ENCODE measurements around the gene ANKDD1B. TPM values are rescaled to one million over a fixed set of nuclear protein-coding genes. Genes with fewer than 3 reads are reported as not detected.
A peak's percentile ranks its signal among the peaks of the same experiment; 100 is the strongest.

ANKDD1B gene
- polyA plus RNA-seq, 1 of the 3 experiments (the other 2 are of a cell fraction): 0.12 TPM

GRCh38 chr5:75639535-75640311, 28.5 kb downstream of the ANKDD1B start:
- WGBS (ENCODE audit: low lambda C conversion rate): 36% methylated on average over 3 of the region's 3 CpGs
- no peaks in the 10 kb centered on the region for H3K4me1 ChIP-seq (ENCODE audit: control insufficient read depth in 1 of 2, insufficient read depth in 2 of 2, low read depth in 1 of 2, low read length in 1 of 2)
- CTCF ChIA-PET: interaction anchor here (0.6 to 1.5 kb wide), 3 partner anchors 10 to 18 kb away, joined by 3 to 4 read pairs (median 4); no protein-coding TSS in a partner anchor
- peak overlapping the region in 1 of 2 experiments; percentile 57; a peak in 2 of 4 replicates for H3K27ac ChIP-seq (ENCODE audit: low read depth in 2 of 2, low read length in 1 of 2)
- H3K9me3 ChIP-seq: no peaks in the 10 kb centered on the region
- H3K27me3 ChIP-seq (ENCODE audit: insufficient read depth): no peaks in the 10 kb centered on the region
- no peaks in the 10 kb centered on the region for H3K9me2 ChIP-seq
- DNase-seq: no peak
- no peak overlapping the region for H3K4me3 ChIP-seq (ENCODE audit: low read depth in 2 of 2, low read length in 1 of 2)
- H3K36me3 ChIP-seq (replicated peaks in 1 of 2; ENCODE audit: control insufficient read depth in 1 of 2, insufficient read depth in 2 of 2, low read length in 1 of 2): no peaks in the 10 kb centered on the region
- no peak for TF ChIP-seq NRF1 (IDR thresholded peaks at IDR 0.05; ENCODE audit: low read depth, low read length)
- TF ChIP-seq RFX5 (IDR thresholded peaks at IDR 0.05; ENCODE audit: low read length): no peak
- TF ChIP-seq ELF1 (IDR thresholded peaks at IDR 0.05): no peak
- no peak for TF ChIP-seq EZH2phosphoT487 (IDR thresholded peaks at IDR 0.05; ENCODE audit: borderline replicate concordance, low read depth)
- TF ChIP-seq CHD2 (IDR thresholded peaks at IDR 0.05; ENCODE audit: low read length, partially characterized antibody): no peak
- no peak overlapping the region for H2AFZ ChIP-seq (ENCODE audit: low read depth)
- H3K79me2 ChIP-seq (ENCODE audit: insufficient read depth): no peaks in the 10 kb centered on the region
- no peaks in the 10 kb centered on the region for H4K20me1 ChIP-seq (ENCODE audit: insufficient read depth)
- no peak overlapping the region for H3K9ac ChIP-seq
- no peak overlapping the region for H3K4me2 ChIP-seq
- H3F3A ChIP-seq (replicated peaks; ENCODE audit: insufficient read depth): no peaks in the 10 kb centered on the region
- POLR2A ChIA-PET: no interaction called here

- no peaks in the 10 kb centered on the region for H3K36me3 ChIP-seq (replicated peaks in 1 of 2; ENCODE audit: control insufficient read depth in 1 of 2, insufficient read depth in 2 of 2, low read length in 1 of 2)
- no peaks in the 10 kb centered on the region for H3F3A ChIP-seq (replicated peaks; ENCODE audit: insufficient read depth)
- H3K9me2 ChIP-seq: no peaks in the 10 kb centered on the region
- H3K27ac ChIP-seq (ENCODE audit: low read depth in 2 of 2, low read length in 1 of 2): peak overlapping the region in 1 of 2 experiments; percentile 57; a peak in 2 of 4 replicates
- H3K79me2 ChIP-seq (ENCODE audit: insufficient read depth): no peaks in the 10 kb centered on the region
- ChIA-PET POLR2A (no interaction called here), CTCF (interaction anchor here (1.3 kb wide), 1 partner anchor 12 kb away, joined by 4 read pairs; no protein-coding TSS in a partner anchor)
- H3K4me3 ChIP-seq (ENCODE audit: low read depth in 2 of 2, low read length in 1 of 2): no peak overlapping the region
- no peak overlapping the region for H3K4me2 ChIP-seq
- no peaks in the 10 kb centered on the region for H3K9me3 ChIP-seq
- no peaks in the 10 kb centered on the region for H3K4me1 ChIP-seq (ENCODE audit: control insufficient read depth in 1 of 2, insufficient read depth in 2 of 2, low read depth in 1 of 2, low read length in 1 of 2)
- no peak for DNase-seq
- no peaks in the 10 kb centered on the region for H3K27me3 ChIP-seq (ENCODE audit: insufficient read depth)
- H3K9ac ChIP-seq: no peak overlapping the region
- no peaks in the 10 kb centered on the region for H4K20me1 ChIP-seq (ENCODE audit: insufficient read depth)
- H2AFZ ChIP-seq (ENCODE audit: low read depth): no peak overlapping the region
- no peak for TF ChIP-seq USF2 (IDR thresholded peaks at IDR 0.05; ENCODE audit: borderline replicate concordance, low read depth, low read length)
- no peak for TF ChIP-seq GABPA (IDR thresholded peaks at IDR 0.05; ENCODE audit: low read depth)
- peak; percentile 23 for TF ChIP-seq JUND (IDR thresholded peaks at IDR 0.05)
- peak; percentile 76; the same call in 1 of the 2 replicates for TF ChIP-seq TCF12 (IDR thresholded peaks at IDR 0.05)
- peak; percentile 78 for TF ChIP-seq PBX3 (IDR thresholded peaks at IDR 0.05)
- TF ChIP-seq RXRA (IDR thresholded peaks at IDR 0.05; ENCODE audit: borderline replicate concordance, low read depth): peak; percentile 88
- no peak for TF ChIP-seq MXI1 (IDR thresholded peaks at IDR 0.05; ENCODE audit: low read depth, low read length)
- TF ChIP-seq GATA2 (CRISPR knock-in tag; IDR thresholded peaks at IDR 0.05): no peak
- no peak for TF ChIP-seq FOXJ3 (CRISPR knock-in tag; IDR thresholded peaks at IDR 0.05)
- no peak for TF ChIP-seq MEF2A (IDR thresholded peaks at IDR 0.05; ENCODE audit: borderline replicate concordance, low read depth)
- TF ChIP-seq NRF1 (IDR thresholded peaks at IDR 0.05; ENCODE audit: low read depth, low read length): no peak
- no peak for TF ChIP-seq FOXM1 (IDR thresholded peaks at IDR 0.05; ENCODE audit: low read depth)
- TF ChIP-seq RAD21 (IDR thresholded peaks at IDR 0.05; ENCODE audit: low read length): no peak
- TF ChIP-seq, protein P1, sequence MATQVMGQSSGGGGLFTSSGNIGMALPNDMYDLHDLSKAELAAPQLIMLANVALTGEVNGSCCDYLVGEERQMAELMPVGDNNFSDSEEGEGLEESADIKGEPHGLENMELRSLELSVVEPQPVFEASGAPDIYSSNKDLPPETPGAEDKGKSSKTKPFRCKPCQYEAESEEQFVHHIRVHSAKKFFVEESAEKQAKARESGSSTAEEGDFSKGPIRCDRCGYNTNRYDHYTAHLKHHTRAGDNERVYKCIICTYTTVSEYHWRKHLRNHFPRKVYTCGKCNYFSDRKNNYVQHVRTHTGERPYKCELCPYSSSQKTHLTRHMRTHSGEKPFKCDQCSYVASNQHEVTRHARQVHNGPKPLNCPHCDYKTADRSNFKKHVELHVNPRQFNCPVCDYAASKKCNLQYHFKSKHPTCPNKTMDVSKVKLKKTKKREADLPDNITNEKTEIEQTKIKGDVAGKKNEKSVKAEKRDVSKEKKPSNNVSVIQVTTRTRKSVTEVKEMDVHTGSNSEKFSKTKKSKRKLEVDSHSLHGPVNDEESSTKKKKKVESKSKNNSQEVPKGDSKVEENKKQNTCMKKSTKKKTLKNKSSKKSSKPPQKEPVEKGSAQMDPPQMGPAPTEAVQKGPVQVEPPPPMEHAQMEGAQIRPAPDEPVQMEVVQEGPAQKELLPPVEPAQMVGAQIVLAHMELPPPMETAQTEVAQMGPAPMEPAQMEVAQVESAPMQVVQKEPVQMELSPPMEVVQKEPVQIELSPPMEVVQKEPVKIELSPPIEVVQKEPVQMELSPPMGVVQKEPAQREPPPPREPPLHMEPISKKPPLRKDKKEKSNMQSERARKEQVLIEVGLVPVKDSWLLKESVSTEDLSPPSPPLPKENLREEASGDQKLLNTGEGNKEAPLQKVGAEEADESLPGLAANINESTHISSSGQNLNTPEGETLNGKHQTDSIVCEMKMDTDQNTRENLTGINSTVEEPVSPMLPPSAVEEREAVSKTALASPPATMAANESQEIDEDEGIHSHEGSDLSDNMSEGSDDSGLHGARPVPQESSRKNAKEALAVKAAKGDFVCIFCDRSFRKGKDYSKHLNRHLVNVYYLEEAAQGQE (IDR thresholded peaks at IDR 0.05; ENCODE audit: low read depth, low read length): no peak
- TF ChIP-seq NFIC (IDR thresholded peaks at IDR 0.05; ENCODE audit: borderline replicate concordance): no peak
- 0 out of 2 replicates have a peak, but pooled peaks have one; percentile 44 for TF ChIP-seq TEAD4 (IDR thresholded peaks at IDR 0.05; ENCODE audit: borderline replicate concordance, insufficient read depth)
- no peak for TF ChIP-seq RFX5 (IDR thresholded peaks at IDR 0.05; ENCODE audit: low read length)
- no peak for TF ChIP-seq ELF1 (IDR thresholded peaks at IDR 0.05)
- no peak for TF ChIP-seq USF1 (IDR thresholded peaks at IDR 0.05; ENCODE audit: borderline replicate concordance, low read depth)
- peak; percentile 19; the same call in 1 of the 2 replicates for TF ChIP-seq FOSL2 (IDR thresholded peaks at IDR 0.05; ENCODE audit: borderline replicate concordance, low read depth)
Observed at GRCh38 chr5:75640395-75640794, 29.1 kb downstream of the ANKDD1B start.

All from SK-N-SH (cell line).